GM19463 (cell line): ENCODE measurements around the gene AJAP1.

ENCODE experiments used
- ATAC-seq: cut with Tn5 transposase; IDR thresholded peaks from one replicate; pipeline ENCODE4 v1.9.1; 2021; ENCODE audit warnings: mild to moderate bottlenecking, moderate library complexity; ENCODE audit not compliant: unreplicated experiment

Gene AJAP1

DNA sequence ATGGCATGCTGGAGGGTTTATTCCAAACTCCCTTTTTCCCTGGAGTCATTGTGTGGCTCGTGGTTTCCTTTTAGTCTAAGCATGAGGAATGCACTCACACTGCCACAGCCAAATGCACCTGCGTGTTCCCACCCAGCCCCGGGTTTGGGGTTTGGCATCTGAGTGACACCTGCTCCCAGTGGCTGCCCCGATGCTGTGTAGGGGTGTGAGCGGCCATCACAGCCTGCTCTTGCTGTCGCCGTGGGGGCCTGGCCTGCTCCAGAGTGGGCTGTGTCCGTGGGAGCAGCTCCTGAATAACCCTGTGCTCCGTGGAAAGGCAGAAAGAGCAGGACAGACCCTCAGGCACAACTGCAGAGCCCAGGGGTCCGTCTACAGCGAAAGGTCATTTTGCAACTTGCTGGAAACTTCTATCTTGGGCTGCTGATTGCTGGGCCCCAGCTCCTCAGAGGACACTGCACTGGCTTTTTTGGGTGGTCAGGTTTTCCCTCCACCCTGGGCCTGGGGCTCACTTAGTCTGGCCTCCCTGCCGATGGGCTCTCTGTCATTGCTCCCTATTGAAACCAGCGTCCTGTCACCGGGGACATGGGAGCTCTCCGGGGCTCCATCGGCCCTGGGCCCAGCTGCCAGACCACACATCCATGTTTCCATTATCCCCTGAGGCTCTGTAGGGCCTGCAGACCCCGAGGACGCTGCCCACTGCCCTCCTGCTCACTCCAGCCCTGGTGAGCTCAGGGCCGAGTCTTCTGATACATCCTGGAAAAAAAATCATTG is 74.1 kb downstream of the AJAP1 start:
- no peak for ATAC-seq

DNA sequence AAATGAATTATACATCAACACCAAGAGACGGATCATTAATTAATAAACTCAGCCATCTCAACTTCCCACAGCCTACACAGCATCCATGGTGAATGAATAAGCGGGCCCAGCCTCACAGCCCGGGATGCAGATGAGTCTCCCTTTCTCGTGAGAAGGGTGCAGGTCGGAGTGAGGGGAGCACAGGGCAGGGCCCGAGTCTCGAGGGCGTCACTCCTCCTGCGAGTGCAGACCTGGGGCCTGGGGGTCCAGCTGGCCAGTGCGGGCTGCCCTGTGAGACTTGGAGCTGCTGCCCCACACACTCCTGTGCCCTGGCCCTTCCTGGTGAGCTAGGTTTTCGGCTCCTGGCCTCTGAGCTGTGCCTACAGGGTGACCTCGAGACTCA is 74.7 kb downstream of the AJAP1 start:
- ATAC-seq, result no peak

DNA sequence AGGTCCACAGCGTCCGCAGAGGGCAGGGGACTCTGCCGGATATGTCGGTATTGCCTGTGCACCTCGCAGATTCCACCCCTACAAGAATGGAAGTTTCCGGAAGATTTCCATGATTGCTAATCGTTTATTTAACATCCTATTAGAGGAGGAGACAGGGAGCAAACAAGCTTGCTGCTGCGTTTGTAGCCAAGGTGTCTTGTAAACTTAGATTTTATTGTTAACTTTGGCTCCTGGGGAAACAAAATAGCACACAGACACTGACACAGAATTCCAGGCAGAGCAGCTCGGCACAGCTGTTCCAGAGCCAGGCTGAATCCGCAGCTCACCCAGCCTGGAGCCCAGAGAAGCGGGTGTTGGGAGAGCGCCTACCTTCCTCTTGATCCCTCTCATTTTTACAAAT is 75.7 kb downstream of the AJAP1 start:
- no peak for ATAC-seq

DNA sequence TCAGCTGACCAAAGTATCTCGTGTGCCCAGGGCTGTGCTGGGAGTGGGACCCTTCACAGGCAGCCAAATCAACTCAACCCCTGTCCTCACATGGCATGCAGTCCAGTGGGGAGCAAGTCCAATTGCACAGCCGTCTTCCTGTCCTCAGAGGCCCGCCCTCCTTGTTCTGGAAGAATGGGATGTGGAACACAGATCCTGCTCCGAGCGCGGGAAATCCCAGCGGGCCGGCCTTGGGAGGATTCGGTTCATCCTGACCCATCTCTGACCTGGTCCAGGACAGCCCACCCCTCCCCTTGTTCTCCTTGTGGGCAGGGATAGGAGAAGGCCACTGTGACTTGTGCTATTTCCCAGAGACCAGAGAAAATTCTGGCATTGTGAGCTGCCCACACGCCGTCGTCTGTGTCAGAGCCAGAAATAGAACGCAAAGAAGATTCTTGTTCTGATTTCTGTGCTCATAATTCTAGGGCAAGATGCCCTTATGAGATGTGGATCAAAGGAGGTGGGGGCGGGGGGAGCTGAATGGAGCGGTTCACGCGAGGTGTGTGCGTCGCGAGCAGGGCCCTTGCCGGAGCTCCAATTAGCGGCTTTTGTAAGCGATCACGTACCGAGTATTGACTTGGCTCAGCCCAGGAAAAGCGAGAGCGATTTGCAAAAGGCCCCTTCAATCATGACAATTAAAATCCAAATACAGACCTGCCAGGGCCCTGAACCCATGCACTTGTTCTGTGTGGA is 79.2 kb downstream of the AJAP1 start:
- ATAC-seq, result no peak

GRCh38 chr1:4734219-4734618 is 79.8 kb downstream of the AJAP1 start:
- ATAC-seq, result no peak

DNA sequence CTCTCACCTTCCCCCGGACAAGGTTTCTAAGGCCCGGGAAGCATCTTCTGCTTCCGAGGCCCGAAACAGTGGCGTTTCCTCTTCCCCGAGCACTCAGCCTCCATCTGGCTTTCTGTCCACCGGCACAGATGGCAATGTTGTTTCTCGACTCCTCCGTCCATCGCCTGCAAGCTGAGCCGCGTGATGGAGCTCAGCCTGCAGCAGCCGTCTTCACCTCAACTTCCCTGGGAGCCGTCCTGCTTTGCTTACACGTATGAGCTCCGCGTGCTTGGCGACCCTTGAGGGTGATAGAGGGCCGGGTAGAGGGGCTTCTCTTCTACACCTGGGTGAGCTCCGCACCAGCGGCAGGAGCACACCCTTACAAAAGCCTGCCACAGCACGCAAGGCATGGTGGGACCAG is 80.4 kb downstream of the AJAP1 start:
- no peak for ATAC-seq

GRCh38 chr1:4736254-4736653 is 81.8 kb downstream of the AJAP1 start:
- no peak for ATAC-seq

GRCh38 chr1:4741876-4742423 is 87.5 kb downstream of the AJAP1 start:
- ATAC-seq, result no peak

- no peak for ATAC-seq
Observed at GRCh38 chr1:4743978-4744750, 89.8 kb downstream of the AJAP1 start.

DNA sequence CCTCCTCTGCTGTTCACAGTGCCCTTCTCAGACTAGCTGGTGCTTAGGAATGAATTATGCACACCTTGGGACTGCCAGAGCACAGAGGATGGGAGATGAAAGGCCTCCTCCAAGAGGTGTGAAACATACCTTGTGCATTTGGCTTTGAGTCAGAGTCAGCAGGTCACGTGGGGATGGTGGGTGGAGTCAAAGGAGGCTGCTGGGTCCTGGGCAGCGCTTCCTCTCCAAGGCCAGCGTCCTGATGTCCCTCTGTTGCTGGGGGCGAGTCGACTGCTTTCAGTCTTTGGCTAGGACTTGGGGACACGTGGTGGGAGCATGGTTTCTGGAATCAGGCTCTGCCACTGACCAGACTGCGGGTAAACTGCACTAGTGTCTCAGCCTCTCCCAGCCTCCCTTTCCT is 91.2 kb downstream of the AJAP1 start:
- ATAC-seq, result no peak

GRCh38 chr1:4749406-4749805 is 95.0 kb downstream of the AJAP1 start:
- no peak for ATAC-seq

DNA sequence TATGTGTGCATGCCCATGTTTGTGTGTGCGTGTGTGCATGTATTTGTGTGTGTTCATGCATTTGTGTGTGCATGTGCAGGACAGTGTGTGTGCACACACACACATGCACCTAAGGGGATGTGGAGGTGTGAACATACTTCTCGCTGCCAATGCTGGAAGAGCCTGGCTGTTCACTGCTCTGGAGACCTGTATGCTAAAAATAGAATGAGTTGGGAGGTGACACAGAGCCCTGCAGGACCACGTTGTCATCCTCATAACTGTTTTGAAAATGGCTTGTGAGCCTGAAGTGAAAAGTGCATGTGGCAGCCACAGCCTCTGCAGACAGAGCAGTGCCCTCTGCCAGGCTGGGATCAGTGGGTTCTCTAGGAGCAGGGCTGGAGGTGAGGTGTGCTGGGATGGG is 95.8 kb downstream of the AJAP1 start:
- no peak for ATAC-seq

GRCh38 chr1:4752059-4752458 is 97.7 kb downstream of the AJAP1 start:
- ATAC-seq, result no peak

- ATAC-seq, result no peak
Observed at GRCh38 chr1:4754816-4755215, 100.4 kb downstream of the AJAP1 start.

- no peak for ATAC-seq
Observed at GRCh38 chr1:4755301-4755845, 101.0 kb downstream of the AJAP1 start.

DNA sequence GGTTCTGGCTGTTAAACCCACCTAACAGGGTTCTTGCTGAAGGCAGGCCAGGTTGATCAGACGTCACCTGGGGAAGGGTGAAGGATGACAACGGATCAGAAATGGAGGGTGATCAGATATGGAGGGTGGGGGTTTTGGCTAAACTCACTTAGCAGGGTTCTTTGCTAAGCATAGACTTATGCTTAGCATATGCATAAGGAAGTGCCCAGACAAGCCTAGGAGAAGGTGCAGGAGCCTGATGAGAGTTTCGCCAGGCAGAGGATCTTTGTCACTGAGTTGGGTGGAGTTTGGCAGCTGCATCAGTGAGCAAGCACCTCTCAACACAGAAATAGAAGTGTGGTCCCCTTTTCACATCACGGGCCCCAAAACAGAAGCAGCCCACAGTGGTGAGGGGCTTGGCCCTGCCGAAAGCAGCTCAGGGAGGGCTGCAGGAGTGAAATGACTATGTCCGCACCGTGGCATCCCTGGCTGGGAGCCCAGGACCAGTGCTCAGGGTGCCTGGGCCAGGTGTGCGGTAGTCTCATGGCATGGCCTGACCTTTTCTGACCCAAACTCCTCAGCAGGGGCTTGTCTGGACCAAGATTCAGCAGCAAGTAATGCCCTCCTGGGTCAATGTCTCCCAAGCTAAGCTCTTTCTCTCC is 101.6 kb downstream of the AJAP1 start:
- ATAC-seq, result no peak

DNA sequence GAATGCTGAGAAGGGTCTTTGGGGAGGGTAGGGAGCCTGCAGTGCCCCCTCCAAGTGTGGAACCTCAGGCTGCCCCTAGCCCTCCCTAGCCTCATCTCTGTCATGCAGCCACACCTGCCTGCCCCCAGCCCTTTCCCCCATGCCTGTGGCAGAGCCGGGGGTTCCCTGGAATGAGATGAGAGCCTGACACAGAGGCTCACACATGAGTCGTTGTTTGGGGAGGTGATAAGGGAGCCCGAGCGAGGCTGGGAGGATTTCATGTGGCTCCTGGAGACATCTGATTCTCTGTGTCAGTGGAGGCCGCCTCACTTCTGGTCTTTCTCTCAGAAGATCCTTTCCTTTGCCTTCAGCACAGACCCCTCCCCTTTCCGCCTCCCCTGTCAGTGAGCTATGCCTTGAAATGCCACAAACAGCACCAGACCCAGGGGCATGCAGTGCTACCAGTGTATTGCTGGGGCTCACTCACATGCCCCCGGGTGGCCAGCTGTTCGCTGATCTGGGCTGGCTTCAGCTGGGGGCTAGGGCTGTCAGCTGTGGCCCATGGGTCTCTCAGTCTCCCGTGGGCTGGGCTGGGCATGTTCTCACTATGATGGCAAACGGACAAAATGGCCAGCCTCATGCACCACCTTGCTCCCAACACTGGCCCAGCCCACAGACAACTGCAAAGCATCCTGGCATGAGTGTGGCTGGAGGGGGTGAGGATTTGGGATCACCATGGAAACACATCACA is 102.6 kb downstream of the AJAP1 start:
- no peak for ATAC-seq

DNA sequence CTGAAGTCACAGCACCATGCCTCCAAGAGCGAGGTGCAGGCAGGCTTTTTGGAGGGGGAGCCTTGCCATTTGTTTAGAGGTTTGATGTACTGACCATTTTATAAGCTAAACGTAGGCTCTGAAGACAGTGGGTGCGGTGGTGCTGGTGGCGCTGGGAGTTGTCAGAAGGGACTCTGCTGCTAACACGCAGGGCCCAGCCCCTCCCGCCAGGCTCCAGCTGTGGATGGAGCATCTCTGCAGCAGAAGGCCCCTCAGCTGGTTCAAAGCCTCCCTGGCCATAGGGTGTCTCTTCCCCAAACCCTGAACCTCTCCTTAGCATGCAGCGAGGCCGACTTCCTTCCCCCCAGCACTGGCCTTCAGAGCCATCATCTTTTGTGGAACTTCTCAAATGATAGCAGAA is 105.3 kb downstream of the AJAP1 start:
- ATAC-seq, result no peak

- ATAC-seq, result no peak
Observed at GRCh38 chr1:4760088-4760487, 105.7 kb downstream of the AJAP1 start.

DNA sequence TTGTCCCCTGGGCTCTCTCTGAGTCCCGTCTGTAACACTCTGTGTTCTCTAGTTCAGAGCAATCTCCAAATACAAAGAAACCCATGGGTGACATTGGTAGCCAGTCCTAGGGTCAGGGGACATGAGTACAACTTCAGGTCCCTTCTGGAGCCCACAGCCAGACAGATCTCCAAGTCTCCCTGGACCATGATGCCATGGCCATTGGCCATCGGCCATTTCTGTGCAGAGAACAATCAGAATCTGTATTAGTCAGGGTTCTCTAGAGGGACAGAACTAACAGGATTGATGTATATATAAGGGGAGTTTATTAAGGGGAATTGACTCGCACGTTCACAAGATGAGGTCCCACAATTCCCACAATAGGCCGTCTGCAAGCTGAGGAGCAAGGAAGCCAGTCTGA is 106.9 kb downstream of the AJAP1 start:
- no peak for ATAC-seq
